Activated effector memory CD4-positive, alpha-beta T cell treated with anti-CD3 and anti-CD28 coated beads, Interleukin-2, amount 50 U/mL, for 16 hours (primary cell): ENCODE measurements around the gene PPFIA4.
"Not testable (repeated sequence)": the region's sequence is repeated elsewhere in the genome, so short reads cannot be mapped to it uniquely, and the experiment has no call there.

Source experiments
- DNase-seq: peaks from one replicate; pipeline ENCODE4 v3.0.0-alpha.2; 2020

PPFIA4 gene

GRCh38 chr1:203017692-203018091, 8.6 kb upstream of the PPFIA4 start:
- DNase-seq: no peak

DNA sequence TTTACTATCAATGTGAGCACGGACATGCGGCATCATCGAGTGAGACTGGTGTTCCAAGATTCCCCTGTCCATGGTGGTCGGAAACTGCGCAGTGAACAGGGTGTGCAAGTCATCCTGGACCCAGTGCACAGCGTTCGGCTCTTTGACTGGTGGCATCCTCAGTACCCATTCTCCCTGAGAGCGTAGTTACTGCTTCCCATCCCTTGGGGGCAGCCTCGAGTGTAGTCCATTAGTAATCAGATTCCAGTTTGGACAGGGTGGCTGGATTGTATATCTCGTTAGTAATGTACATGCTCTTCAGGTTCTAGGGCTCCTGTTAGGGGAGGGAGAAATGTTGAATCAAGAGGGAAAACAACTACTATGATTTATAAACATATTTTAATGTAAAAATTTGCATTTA, 3.4 kb upstream of the PPFIA4 start:
- not testable (repeated sequence) for DNase-seq

GRCh38 chr1:203025686-203026030, 633 bp upstream of the PPFIA4 start:
- no peak for DNase-seq

DNA sequence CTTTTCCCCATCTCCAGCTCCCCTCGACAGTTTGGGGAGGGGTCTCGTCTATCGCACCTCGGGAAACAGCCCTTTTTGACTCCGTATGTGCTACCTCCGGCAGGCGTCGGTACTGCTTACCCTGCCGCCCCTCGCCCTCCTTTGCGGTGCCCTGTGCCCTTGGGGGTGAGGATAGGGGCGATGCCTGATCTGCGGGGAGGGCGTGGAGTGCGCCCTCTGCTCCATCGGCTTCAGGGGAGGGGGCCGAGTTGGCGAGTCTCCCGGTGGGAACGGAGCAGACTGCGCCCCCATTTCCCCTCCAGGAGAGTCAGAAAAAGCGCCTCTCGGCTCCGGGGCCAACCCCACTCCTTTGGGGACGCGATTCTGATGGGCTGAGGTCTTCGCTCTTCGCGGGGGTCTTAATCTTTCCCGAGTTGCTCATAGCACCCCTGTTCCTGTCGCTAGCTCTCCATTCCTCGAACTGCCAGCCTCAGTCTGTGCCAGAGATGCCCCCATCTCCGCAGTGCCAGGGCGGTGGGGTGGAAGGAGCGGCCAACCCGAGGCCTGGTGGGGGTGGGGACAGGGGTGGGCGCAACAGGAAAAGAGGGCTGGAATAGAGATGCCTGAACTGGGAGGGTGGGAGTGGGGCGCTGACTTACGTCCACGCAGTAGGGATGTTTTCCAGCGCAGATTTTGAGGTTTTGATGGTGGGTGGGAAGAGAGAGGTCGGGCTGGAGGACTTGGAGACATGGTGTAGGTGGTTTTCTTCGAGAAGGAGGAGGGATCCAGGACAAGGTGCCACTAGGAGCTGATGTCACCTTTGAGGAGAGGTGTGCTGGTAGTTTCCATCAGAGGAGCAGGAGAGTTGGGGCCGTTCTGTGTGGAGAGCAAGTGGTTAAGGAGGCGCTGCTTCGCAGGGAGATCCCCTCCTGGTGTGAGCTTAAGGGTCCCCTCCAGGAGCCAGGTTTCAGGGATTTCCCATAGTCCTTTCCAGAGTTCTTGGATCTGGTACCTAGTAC, 674 bp downstream of the PPFIA4 start:
- peak; percentile 43 for DNase-seq

- DNase-seq: peak; percentile 27
Measured at GRCh38 chr1:203028067-203028783, 1.9 kb downstream of the PPFIA4 start.

- DNase-seq: peak; percentile 59
Measured at GRCh38 chr1:203028784-203029553, 2.7 kb downstream of the PPFIA4 start.

DNA sequence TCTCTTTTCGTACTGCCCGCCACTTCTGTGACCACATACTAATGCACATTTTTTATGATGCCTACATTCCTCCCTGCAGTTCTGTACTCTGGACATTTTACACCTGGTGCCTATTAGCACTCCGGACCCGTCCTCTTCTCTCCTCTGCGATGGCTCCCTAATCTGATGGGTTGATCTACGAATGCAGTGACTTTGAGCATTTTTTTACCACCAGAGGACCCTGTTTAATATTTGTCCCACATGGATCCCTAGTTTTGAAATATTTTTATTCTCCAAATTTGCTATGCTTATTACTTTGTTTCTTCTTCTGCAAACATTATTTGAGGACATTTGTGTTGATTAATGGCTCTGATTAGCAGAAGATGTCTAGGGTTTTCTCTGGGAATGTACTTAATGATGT, 5.2 kb downstream of the PPFIA4 start:
- DNase-seq: no peak

DNA sequence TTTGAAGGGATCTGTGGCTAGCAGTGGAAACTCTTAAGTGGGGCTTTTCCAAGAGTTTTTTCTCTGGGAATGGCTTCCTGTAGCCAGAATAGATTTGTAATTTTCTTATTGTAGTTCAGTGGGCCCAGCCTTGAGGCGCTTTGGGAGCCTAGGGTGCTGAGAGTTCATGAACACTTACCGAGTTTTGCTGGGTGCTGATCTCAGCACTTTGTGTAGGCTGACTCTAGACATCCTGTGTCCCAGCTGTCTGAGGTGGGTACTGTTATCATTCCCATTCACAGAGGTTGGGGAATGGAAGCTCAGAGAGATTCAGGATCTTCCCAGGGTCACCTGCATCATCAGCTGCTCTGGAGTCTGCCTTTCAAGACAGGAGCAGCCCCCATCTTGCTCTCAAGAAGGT, 7.0 kb downstream of the PPFIA4 start:
- no peak for DNase-seq

- no peak for DNase-seq
Measured at GRCh38 chr1:203033917-203034316, 7.6 kb downstream of the PPFIA4 start.

GRCh38 chr1:203034422-203035110, 8.3 kb downstream of the PPFIA4 start:
- peak; percentile 37 for DNase-seq

DNA sequence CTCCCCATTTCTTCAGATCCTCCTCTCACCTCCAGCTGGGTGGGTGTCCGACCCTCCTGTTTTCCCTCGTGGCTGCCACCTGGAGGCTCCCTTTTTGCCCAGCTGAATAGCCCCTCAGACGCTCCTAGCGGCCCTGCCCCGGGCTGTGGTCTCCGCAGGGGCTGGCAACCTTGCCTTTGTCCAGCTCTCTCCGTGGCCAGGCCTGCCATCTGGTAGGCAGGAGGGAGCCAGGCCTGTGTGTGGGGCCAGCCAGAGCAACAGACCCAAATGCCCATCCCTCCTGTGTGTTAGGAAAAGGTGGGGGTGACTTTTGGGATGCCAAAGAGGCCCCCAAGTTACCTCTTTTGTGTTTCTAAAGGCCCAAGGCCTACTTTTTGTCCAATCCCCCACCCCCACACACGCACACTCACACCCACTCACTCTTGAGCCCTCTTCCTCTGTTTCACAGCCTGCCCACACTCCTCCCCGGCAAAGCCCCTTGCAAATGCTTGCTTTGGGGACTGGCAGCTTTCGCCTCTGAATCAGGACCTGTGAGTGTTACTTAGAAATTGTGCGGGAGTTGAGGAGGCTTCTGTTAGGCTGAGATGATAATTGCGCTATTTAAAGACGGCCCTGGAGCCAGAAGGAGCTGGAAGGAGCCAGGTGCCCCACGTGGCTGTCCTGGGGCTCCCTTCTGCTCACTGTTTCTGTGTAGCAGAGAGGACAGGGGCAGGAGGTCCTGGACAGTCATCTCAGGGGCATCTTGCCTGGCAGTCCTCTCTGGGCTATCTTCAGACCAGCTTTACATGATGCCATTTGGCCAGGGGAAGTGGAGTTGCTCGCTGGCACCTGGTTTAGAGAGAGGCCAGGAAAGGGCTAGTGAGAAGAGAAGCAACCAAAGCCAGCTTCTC, 9.1 kb downstream of the PPFIA4 start:
- peak; percentile 33 for DNase-seq

DNA sequence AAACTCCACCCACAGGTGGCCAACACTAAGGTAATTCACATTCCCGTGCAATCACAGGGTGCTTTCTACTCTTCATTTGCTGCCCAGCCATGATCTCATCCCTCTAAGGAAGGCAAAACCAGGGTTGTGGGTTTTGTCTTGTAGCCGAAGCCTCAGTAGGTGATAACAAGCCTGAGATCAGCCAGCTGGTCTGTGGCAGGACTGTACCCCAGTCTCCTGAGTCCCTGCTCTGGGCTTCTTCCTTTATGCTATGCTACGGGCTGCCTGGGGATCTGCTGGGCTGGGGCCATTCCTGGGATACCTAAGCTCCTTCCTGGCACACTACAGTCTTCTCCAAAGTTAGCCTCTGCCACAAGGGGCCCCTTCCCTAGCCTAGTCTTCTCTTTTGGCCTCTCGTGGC, 9.8 kb downstream of the PPFIA4 start:
- no peak for DNase-seq

DNA sequence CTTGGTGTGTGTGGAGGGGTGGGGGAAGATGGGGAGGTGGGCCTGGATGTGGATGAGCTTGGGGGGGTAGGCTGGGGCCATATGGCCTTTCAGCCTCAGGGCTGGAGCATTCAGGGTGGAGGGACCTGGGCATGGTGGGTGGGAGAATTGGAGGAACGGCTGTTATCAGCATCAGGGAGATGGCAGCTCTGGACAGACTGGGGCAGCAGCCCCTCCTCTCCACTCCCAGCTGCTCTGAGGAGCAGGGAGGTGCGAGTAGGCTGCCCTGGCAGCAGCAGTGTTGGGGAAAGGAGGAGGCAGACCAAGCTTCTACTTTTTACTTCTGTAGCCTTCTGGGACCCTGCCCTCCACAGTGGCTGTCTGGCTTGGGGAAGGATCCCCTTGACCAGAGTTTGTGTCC, 10.2 kb downstream of the PPFIA4 start:
- DNase-seq: peak; percentile 31

DNA sequence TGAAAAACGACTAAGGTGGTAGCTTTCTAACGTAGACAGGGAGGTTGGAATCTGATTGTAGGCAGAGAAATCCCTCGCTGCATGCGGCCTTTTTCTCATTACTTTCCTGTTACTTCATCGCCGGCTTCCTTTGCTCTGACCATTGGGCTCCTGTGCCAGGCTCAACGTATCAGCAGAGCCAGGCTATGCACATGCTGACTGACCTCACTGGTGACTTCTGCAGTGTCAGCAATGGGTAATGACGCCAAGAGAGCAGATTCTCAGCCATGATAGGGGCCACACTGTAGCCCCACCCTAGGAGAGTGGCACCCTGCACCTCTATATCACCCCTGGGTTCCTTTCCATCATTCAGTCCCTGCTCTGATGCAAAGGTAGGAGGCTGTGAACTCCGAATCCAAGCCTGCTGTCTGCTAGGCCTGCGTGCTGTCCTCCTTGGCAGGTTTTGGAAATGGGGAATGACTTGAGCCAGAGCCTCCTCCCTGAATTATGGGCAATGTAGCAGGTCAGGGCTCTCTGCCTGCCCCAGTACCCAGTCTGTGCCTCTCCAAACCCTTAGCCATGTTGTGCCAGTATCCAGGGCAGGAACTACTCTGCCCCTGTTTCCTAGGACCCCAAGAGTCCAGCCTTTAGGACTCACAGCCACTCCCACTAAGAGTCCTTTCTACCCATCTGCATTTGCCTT, 11.4 kb downstream of the PPFIA4 start:
- peak; percentile 14 for DNase-seq

- peak; percentile 17 for DNase-seq
Measured at GRCh38 chr1:203038217-203038741, 12.0 kb downstream of the PPFIA4 start.

DNA sequence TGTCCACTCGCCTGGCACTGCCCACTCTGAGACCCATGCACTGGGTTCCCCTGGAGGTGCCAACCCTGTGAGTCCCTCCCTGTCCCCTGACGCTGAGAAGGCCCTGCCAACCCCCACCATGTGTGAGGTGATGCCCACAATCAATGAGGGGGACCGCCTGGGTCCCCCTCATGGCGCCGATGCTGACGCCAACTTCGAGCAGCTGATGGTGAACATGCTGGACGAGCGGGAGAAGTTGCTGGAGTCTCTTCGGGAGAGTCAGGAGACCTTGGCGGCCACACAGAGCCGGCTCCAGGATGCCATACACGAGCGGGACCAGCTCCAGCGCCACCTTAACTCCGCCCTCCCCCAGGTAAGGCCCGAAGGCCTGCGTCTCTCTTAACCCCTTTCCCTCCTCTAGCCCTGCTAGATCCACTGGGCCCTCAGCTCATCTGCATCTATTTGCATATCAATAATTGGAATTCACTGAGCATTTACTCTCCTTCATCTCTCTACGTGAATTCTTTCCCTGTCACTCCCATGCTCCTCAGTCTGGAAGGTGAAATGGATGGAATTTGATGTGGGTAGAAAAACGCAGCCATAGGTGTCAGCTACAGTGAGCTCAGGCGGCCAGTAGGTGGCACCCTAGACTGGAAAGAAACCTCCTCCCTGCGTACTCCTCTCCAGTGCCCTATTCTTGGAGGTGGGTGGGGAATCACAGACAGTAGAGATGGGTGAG, 12.8 kb downstream of the PPFIA4 start:
- peak; percentile 86 for DNase-seq

DNA sequence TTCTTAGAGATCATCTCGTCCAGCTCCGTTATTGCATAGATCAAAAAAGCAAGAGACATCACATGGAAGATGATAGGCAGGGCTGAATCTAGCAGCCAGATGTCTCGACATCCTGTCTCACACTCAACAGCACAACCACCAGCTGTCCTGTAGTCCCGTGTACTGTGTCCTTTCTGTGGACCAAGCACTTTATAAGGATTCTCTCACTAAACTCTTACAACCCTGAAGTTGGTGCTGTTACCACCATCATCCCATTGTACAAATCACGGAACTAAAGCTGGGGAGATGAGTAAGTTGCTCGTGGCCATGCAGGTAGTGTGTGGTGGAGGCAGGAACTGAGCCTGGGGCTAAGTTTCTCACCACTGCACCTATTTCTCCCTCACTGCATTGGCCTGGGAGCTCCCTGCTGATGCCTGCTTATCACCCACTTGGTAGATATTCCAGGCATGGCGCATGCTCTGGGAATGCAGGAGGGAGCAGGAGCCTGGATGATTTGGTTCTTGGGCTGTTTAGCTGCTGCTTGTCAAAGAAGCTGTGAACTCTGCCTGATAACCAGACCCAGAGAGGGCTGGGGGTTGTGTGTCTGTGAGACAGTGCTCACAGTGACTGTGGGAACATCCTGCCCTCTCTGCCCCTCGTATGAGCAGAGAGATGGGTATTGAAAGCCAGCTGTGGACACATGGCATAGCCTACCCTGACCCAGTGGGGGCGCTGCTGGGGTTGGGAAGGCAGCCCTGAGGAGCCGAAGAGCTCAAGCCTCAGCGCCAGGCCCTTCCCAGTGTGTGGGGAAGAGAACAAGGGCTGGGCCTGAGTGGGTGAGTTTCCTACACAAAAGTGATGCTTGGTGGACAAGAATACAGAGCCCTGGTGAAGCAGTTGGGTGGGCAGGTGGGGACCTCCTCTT, 13.6 kb downstream of the PPFIA4 start:
- DNase-seq: peak; percentile 53

DNA sequence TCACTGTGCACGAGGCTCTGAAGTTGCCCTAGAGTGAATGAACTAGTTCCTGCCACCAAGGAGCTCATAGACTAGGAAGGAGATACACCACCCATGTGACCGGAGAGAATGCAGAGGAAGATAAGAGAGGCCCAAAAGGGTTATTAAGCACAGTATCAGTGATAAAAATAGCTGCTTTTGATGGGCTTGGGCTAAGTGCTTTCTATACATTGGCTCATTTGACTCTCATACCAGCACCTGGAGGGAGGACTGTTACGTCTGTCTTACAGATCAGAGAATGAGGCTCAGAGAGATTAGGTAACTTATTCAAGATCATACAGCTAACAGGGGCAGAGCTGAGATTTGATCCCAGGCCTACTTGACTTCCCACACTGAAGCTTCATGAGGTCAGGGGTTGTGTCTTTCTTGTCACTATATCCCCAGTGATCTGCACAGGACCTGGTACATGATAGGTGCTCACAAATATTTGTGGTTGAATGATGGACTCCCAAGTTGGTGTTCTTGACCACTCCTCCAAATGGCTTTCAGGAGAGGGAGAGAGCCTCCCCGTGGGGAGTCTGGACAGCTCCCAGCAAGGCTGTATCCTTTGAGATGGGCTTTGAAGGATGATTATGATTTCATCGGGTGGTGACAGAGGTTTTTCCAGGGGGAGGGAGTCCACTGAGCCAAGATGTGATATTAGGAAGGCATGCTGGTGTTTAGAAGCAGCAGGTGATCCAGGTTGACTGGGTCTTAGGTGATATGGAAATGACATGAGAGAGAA, 14.4 kb downstream of the PPFIA4 start:
- no peak for DNase-seq
